SU-DHL-6 (cell line): ENCODE data around the gene KLK1.

Source experiments
- EZH2phosphoT487 ChIP-seq: fragments of 200-600 bp; sonication (generic), shearing (Covaris generic); conservative IDR thresholded peaks from 2 replicates; pipeline ENCODE4 v1.6.1; 2018; ENCODE audit warnings: mild to moderate bottlenecking, antibody characterized with exemption, low read length, moderate library complexity, mixed read lengths
- TF ChIP-seq, protein P1 (sequence below): fragments of 200-600 bp; sonication (generic); IDR thresholded peaks from one replicate; pipeline ENCODE4 v1.5.1; 2017; ENCODE audit warnings: antibody characterized with exemption, mild to moderate bottlenecking, low read length, moderate library complexity; ENCODE audit not compliant: insufficient read depth, poor library complexity, severe bottlenecking

DNA sequence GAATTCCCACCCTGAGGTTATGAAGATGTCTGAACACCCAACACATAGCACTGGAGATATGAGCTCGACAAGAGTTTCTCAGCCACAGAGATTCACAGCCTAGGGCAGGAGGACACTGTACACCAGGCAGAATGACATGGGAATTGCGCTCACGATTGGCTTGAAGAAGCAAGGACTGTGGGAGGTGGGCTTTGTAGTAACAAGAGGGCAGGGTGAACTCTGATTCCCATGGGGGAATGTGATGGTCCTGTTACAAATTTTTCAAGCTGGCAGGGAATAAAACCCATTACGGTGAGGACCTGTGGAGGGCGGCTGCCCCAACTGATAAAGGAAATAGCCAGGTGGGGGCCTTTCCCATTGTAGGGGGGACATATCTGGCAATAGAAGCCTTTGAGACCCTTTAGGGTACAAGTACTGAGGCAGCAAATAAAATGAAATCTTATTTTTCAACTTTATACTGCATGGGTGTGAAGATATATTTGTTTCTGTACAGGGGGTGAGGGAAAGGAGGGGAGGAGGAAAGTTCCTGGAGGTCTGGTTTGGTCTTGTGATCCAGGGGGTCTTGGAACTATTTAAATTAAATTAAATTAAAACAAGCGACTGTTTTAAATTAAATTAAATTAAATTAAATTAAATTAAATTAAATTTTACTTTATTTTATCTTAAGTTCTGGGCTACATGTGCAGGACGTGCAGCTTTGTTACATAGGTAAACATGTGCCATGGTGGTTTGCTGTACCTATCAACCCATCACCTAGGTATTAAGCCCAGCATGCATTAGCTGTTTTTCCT, 38.1 kb upstream of the KLK1 start:
- TF ChIP-seq, protein P1, sequence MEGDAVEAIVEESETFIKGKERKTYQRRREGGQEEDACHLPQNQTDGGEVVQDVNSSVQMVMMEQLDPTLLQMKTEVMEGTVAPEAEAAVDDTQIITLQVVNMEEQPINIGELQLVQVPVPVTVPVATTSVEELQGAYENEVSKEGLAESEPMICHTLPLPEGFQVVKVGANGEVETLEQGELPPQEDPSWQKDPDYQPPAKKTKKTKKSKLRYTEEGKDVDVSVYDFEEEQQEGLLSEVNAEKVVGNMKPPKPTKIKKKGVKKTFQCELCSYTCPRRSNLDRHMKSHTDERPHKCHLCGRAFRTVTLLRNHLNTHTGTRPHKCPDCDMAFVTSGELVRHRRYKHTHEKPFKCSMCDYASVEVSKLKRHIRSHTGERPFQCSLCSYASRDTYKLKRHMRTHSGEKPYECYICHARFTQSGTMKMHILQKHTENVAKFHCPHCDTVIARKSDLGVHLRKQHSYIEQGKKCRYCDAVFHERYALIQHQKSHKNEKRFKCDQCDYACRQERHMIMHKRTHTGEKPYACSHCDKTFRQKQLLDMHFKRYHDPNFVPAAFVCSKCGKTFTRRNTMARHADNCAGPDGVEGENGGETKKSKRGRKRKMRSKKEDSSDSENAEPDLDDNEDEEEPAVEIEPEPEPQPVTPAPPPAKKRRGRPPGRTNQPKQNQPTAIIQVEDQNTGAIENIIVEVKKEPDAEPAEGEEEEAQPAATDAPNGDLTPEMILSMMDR = no peak
- no peak for TF ChIP-seq EZH2phosphoT487
